Mesendoderm (in vitro differentiated cells): ENCODE measurements around the gene CCDC148.

Experiments
- DNase-seq: peaks from one replicate; pipeline ENCODE4 v3.0.0; 2013
- H2AK5ac ChIP-seq: 2 replicates; pipeline ENCODE4 v1.6.1; 2013; ENCODE audit warnings: low read length, inconsistent platforms
- H2BK120ac ChIP-seq: 2 replicates; pipeline ENCODE4 v1.6.1; 2013; ENCODE audit warnings: low read depth, mild to moderate bottlenecking, low read length, moderate library complexity, mixed read lengths
- H2BK15ac ChIP-seq: replicated peaks from 2 replicates; pipeline ENCODE4 v1.6.1; 2013; ENCODE audit warnings: low read depth, mild to moderate bottlenecking, moderate library complexity
- H2BK5ac ChIP-seq: 2 replicates; pipeline ENCODE4 v1.6.1; 2013; ENCODE audit warnings: low read length, inconsistent platforms
- H3K18ac ChIP-seq: 2 replicates; pipeline ENCODE4 v1.6.1; 2013; ENCODE audit warnings: mild to moderate bottlenecking, low read length, mixed read lengths
- H3K23ac ChIP-seq: one replicate; pipeline ENCODE4 v1.6.1; 2013; ENCODE audit warnings: low read length
- H3K27ac ChIP-seq: 2 replicates; pipeline ENCODE4 v1.5.1; 2013; ENCODE audit warnings: low read depth, mild to moderate bottlenecking, inconsistent platforms, low read length, moderate library complexity
- H3K27me3 ChIP-seq: 2 replicates; pipeline ENCODE4 v1.6.1; 2013; ENCODE audit warnings: low read length, control low read depth, mild to moderate bottlenecking, inconsistent platforms; ENCODE audit not compliant: insufficient read depth, poor library complexity
- H3K36me3 ChIP-seq: 2 replicates; pipeline ENCODE4 v1.6.1; 2013; ENCODE audit warnings: low read length, inconsistent platforms; ENCODE audit not compliant: control insufficient read depth, insufficient read depth
- H3K4ac ChIP-seq: one replicate; pipeline ENCODE4 v1.6.1; 2013; ENCODE audit warnings: low read depth, mild to moderate bottlenecking, low read length, moderate library complexity
- H3K4me1 ChIP-seq: 2 replicates; pipeline ENCODE4 v1.6.1; 2013; ENCODE audit warnings: low read depth, low read length, inconsistent platforms; ENCODE audit not compliant: control insufficient read depth
- H3K4me2 ChIP-seq: 2 replicates; pipeline ENCODE4 v1.6.1; 2013; ENCODE audit warnings: low read length
- H3K4me3 ChIP-seq: 2 replicates; pipeline ENCODE4 v1.5.1; 2013; ENCODE audit warnings: mild to moderate bottlenecking, low read length
- H3K56ac ChIP-seq: one replicate; pipeline ENCODE4 v1.6.1; 2013; ENCODE audit warnings: low read length
- H3K79me1 ChIP-seq: 2 replicates; pipeline ENCODE4 v1.6.1; 2013; ENCODE audit warnings: low read length, inconsistent platforms
- H3K79me2 ChIP-seq: 2 replicates; pipeline ENCODE4 v1.6.1; 2013; ENCODE audit warnings: mild to moderate bottlenecking, low read length; ENCODE audit not compliant: control insufficient read depth, insufficient read depth
- H3K9ac ChIP-seq: 2 replicates; pipeline ENCODE4 v1.6.1; 2013; ENCODE audit warnings: low read length, inconsistent platforms
- H4K5ac ChIP-seq: one replicate; pipeline ENCODE4 v1.6.1; 2013; ENCODE audit warnings: low read length
- H4K8ac ChIP-seq: one replicate; pipeline ENCODE4 v1.6.1; 2013; ENCODE audit warnings: low read depth, mild to moderate bottlenecking, control low read depth, low read length, moderate library complexity
- WGBS: extraction: QIAGEN DNeasy Blood & Tissue Kit; methylation state at CpG from one replicate; pipeline ENCODE4 v1.1.7; 2013; ENCODE audit warnings: low lambda C conversion rate, missing lambda C conversion rate; ENCODE audit not compliant: insufficient coverage; ENCODE audit errors: extremely low coverage; 5-methylcytosine and 5-hydroxymethylcytosine counted together

CCDC148 gene

DNA sequence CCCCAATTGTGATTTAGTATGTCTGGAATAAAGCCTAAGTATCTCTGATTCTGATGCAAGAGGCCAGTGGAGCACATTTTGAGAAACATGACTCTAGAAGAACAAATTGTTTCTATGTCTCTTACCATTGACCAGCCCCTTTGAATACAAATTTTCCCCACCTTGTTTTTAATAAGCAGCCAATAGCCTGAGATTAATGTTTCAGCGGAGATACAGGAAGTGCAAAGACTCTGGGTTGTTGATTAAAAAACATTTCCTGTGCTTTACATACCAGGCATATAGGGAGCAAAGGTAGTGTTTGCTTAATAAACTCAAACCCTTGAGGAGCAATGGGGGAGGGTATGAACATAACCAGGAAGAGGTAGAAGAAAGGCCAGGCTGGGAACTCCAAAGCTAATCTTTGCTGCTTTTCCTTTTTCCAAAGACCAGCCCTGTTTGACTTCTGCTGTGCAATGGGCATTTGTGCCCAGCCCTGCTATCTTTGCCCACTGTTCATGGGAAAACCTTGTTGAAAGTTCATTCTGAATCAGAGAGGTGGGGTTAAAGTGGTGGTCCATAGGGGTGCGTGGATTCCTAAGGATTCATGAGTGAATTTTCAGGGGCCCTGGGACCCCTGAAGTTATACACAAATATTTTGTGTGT is 325.6 kb downstream of the CCDC148 start:
- Histone ChIP-seq H4K8ac (no peak overlapping the region), H3K18ac (no peak overlapping the region), H3K4ac (no peak overlapping the region), H2BK5ac (no peak overlapping the region), H3K27ac (no peak overlapping the region), H3K36me3 (no peaks in the 10 kb centered on the region), H3K79me2 (no peaks in the 10 kb centered on the region), H2BK120ac (no peak overlapping the region), H3K56ac (no peak overlapping the region), H3K9ac (no peak overlapping the region), H2BK15ac (no peak overlapping the region), H3K23ac (no peak overlapping the region), H4K5ac (no peak overlapping the region), H3K4me1 (no peaks in the 10 kb centered on the region), H3K4me2 (no peak overlapping the region), H3K27me3 (no peaks in the 10 kb centered on the region), H2AK5ac (no peak overlapping the region), H3K79me1 (no peaks in the 10 kb centered on the region), H3K4me3 (no peak overlapping the region)
- WGBS: no CpG with 5 or more reads among the region's 2 CpGs
- DNase-seq: no peak

DNA sequence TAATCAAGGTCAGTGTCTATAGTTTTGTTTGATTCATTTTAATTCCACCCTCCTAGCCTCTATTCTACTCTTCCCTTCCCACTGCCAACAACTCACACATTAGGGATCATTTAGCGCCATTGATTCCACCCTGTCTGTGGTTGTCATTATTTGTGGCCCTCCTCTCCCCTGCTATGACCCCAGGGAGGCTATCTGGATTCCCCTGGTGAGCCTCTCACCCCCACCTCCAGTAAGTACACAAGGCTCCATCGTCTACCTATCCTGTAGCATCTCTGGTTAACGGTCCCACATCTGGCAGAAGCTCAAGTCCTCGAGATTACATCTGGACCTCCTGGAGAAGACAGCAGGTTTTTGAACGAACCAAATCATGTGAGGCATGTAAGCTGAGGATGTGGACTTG is 327.5 kb downstream of the CCDC148 start:
- no peak overlapping the region for H3K9ac ChIP-seq

DNA sequence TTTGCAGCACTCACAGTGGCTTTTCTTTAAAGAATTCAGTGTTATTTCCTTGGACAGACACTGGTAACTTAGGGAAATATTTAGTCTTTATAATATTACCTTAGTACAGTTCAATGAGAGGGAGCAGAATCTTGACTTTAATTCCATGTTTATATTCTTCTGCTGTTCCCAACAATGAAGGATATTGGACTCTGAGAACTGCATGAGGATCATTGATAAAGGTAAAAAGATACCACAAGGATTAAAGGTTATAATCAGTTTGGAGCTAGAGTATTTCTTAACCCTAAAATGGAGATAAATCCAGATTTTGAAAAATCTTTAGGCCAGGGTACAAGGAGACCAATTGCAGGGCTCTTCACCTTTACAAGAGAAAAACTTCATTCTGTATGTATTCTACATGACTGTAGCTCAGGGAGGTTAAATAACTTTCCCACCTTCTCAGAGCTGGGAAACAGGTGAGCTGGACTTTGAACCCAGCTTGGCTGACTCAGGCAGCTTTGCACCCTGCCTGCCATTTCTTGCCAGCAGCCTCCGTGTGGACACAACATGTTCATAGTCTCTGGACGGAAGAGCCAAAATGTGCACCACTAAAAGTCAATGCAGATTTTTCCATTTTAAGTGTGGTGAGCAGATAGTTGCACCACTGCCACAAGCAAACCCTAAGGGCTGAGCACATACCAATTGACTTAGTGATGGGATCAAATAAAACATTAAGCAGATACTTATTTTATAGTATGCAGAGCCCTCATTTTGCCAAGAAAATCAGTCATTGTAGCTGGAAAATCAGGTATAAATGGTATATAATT is 328.2 kb downstream of the CCDC148 start:
- H3K4me1 ChIP-seq: no peaks in the 10 kb centered on the region
- H3K27me3 ChIP-seq: no peaks in the 10 kb centered on the region
- no peaks in the 10 kb centered on the region for H3K36me3 ChIP-seq
- H3K56ac ChIP-seq: no peak overlapping the region
- H4K8ac ChIP-seq: no peak overlapping the region
- H2BK5ac ChIP-seq: no peak overlapping the region
- H3K79me2 ChIP-seq: no peaks in the 10 kb centered on the region
- H3K23ac ChIP-seq: no peak overlapping the region
- H2BK15ac ChIP-seq: no peak overlapping the region
- no peak overlapping the region for H3K4me2 ChIP-seq
- DNase-seq: no peak
- no peak overlapping the region for H3K9ac ChIP-seq
- no peak overlapping the region for H3K4me3 ChIP-seq
- no peak overlapping the region for H3K18ac ChIP-seq
- no peak overlapping the region for H3K4ac ChIP-seq
- no peaks in the 10 kb centered on the region for H3K79me1 ChIP-seq
- H4K5ac ChIP-seq: no peak overlapping the region
- H3K27ac ChIP-seq: no peak overlapping the region
- WGBS: no CpG with 5 or more reads among the region's 2 CpGs
- no peak overlapping the region for H2AK5ac ChIP-seq
- no peak overlapping the region for H2BK120ac ChIP-seq

More for the DNA sequence above, 327.5 kb downstream of the CCDC148 start:
- no peak overlapping the region for H4K5ac ChIP-seq
- no peaks in the 10 kb centered on the region for H3K79me2 ChIP-seq
- H3K4me3 ChIP-seq: no peak overlapping the region
- no peak for DNase-seq
- H2BK120ac ChIP-seq: no peak overlapping the region
- H3K27me3 ChIP-seq: no peaks in the 10 kb centered on the region
- WGBS: no CpG with 5 or more reads among the region's 5 CpGs
- H2BK5ac ChIP-seq: no peak overlapping the region
- no peak overlapping the region for H3K4me2 ChIP-seq
- H3K4ac ChIP-seq: no peak overlapping the region
- no peaks in the 10 kb centered on the region for H3K36me3 ChIP-seq
- H4K8ac ChIP-seq: no peak overlapping the region
- H3K56ac ChIP-seq: no peak overlapping the region
- no peak overlapping the region for H2AK5ac ChIP-seq
- no peak overlapping the region for H3K27ac ChIP-seq
- no peaks in the 10 kb centered on the region for H3K79me1 ChIP-seq
- H3K4me1 ChIP-seq: no peaks in the 10 kb centered on the region
- no peak overlapping the region for H2BK15ac ChIP-seq
- H3K18ac ChIP-seq: no peak overlapping the region
- no peak overlapping the region for H3K23ac ChIP-seq

DNA sequence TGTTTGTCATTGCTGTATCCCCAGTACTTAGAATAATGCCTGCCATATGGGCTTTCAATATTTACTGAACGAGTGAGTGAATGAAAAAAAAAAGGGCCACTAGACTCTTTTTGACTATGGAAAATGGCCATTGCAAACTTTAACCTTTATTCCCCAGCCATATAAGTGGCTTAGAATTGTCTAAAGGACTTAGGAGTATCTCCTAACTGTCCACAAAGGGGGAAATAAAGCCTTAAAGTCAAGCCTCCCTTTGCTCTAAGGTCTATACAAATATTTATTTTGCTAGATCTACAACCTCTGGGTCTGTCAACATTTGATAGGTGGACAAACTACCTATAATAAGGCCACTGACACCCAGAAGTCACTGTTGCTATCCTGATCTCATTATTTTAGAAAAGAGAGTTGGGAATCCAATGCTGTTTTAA is 329.2 kb downstream of the CCDC148 start:
- H3K56ac ChIP-seq: no peak overlapping the region
- H3K79me2 ChIP-seq: no peaks in the 10 kb centered on the region
- no peak overlapping the region for H3K4ac ChIP-seq
- no CpG with 5 or more reads among the region's 1 CpG for WGBS
- H2AK5ac ChIP-seq: no peak overlapping the region
- no peak overlapping the region for H4K8ac ChIP-seq
- H3K9ac ChIP-seq: no peak overlapping the region
- H3K27me3 ChIP-seq: no peaks in the 10 kb centered on the region
- H3K4me3 ChIP-seq: no peak overlapping the region
- H4K5ac ChIP-seq: no peak overlapping the region
- H3K23ac ChIP-seq: no peak overlapping the region
- no peaks in the 10 kb centered on the region for H3K4me1 ChIP-seq
- H2BK15ac ChIP-seq: no peak overlapping the region
- no peak overlapping the region for H3K18ac ChIP-seq
- no peak overlapping the region for H3K27ac ChIP-seq
- H3K36me3 ChIP-seq: no peaks in the 10 kb centered on the region
- no peak overlapping the region for H3K4me2 ChIP-seq
- DNase-seq: no peak
- no peaks in the 10 kb centered on the region for H3K79me1 ChIP-seq
- H2BK120ac ChIP-seq: no peak overlapping the region
- H2BK5ac ChIP-seq: no peak overlapping the region

DNA sequence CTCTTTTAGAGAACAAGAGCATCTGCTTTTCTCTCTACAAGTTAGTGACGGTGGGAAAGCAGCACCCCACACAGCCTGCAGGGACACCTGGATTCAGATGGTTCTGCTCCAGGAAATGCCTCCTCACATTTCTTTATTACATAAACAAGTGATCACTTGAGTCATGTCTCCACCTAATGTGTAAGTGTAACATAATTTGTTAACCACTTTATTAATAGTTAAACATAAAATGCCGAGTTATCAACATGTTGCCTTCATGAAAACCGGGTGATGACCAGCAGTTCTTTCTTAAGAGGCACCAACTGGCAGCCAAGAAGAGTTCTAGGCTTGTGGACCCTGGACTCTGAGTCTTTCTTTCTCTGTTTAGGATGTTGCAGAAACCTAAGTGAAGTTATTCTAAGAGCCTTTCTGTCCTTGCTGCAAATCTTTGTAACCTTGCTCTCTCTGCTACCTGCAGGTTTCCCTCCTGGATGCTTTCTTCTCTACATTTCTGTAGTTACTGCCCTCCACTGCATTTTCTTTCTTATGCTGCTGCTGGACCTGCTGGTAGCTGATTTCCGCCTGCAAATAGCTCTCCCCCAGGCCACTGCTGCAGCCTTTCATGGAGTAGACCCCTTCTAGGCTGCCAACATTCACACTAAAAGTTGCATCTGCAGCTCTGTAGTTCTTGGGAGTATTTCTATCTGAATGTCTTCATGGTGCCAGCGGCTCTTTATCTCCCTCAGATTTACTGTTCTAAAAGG is 330.6 kb downstream of the CCDC148 start:
- Histone ChIP-seq H3K79me1 (no peaks in the 10 kb centered on the region), H3K4me2 (no peak overlapping the region), H2BK15ac (no peak overlapping the region), H2AK5ac (no peak overlapping the region), H2BK120ac (no peak overlapping the region), H2BK5ac (no peak overlapping the region), H3K18ac (no peak overlapping the region), H3K27me3 (no peaks in the 10 kb centered on the region), H3K9ac (no peak overlapping the region), H3K23ac (no peak overlapping the region), H3K4me3 (no peak overlapping the region), H3K27ac (no peak overlapping the region), H4K5ac (no peak overlapping the region), H4K8ac (no peak overlapping the region), H3K4ac (no peak overlapping the region), H3K79me2 (no peaks in the 10 kb centered on the region), H3K4me1 (no peaks in the 10 kb centered on the region), H3K36me3 (no peaks in the 10 kb centered on the region), H3K56ac (no peak overlapping the region)
- no peak for DNase-seq
- no CpG with 5 or more reads among the region's 5 CpGs for WGBS
